WTC11 (cell line): ENCODE measurements around the gene ECM1. TPM values are rescaled to one million over a fixed set of nuclear protein-coding genes. Genes with fewer than 3 reads are reported as not detected.

Source experiments
- ATF1 ChIP-seq: sonication (generic); formaldehyde crosslinking; IDR thresholded peaks from 2 replicates; pipeline ENCODE4 v1.8.1; 2023; ENCODE audit warnings: mild to moderate bottlenecking, moderate library complexity, missing genetic modification reagents
- CREB1 ChIP-seq: sonication (generic); formaldehyde crosslinking; IDR thresholded peaks from 2 replicates; pipeline ENCODE4 v1.8.0; 2023; ENCODE audit warnings: mild to moderate bottlenecking, missing genetic modification reagents
- CREM ChIP-seq: sonication (generic); formaldehyde crosslinking; IDR thresholded peaks from 2 replicates; pipeline ENCODE4 v1.8.1; 2022; ENCODE audit warnings: mild to moderate bottlenecking, missing genetic modification reagents, moderate library complexity
- CTCF ChIP-seq: fragments of 200-600 bp; IDR thresholded peaks from 2 replicates; pipeline ENCODE4 v1.8.0; 2022; ENCODE audit warnings: antibody characterized with exemption
- E2F4 ChIP-seq: sonication (generic); formaldehyde crosslinking; IDR thresholded peaks from 2 replicates; pipeline ENCODE4 v1.8.1; 2022; ENCODE audit warnings: low read depth, mild to moderate bottlenecking, moderate library complexity, missing genetic modification reagents, borderline replicate concordance
- EMX1 ChIP-seq: fragments of 250-450 bp; sonication (Bioruptor Pico); IDR thresholded peaks from 2 replicates; pipeline ENCODE4 v1.8.0; 2021; ENCODE audit warnings: mild to moderate bottlenecking
- ERG ChIP-seq: fragments of 250-450 bp; sonication (Bioruptor Pico); IDR thresholded peaks from 2 replicates; pipeline ENCODE4 v1.8.0; 2021; ENCODE audit warnings: mild to moderate bottlenecking
- FOXP1 ChIP-seq: sonication (generic); formaldehyde crosslinking; IDR thresholded peaks from 2 replicates; pipeline ENCODE4 v1.8.0; 2022; ENCODE audit warnings: missing genetic modification reagents, mild to moderate bottlenecking, moderate library complexity, borderline replicate concordance
- GRHL2 ChIP-seq: fragments of 250-450 bp; sonication (Bioruptor Pico); IDR thresholded peaks from 2 replicates; pipeline ENCODE4 v1.8.0; 2022; ENCODE audit warnings: mild to moderate bottlenecking, moderate library complexity; ENCODE audit not compliant: insufficient replicate concordance, severe bottlenecking
- GTF2I ChIP-seq: fragments of 250-450 bp; sonication (Bioruptor Pico); conservative IDR thresholded peaks from 2 replicates; pipeline ENCODE4 v1.4.0; 2021; ENCODE audit warnings: mild to moderate bottlenecking
- JUN ChIP-seq: sonication (generic); formaldehyde crosslinking; IDR thresholded peaks from 2 replicates; pipeline ENCODE4 v1.8.0; 2023; ENCODE audit warnings: mild to moderate bottlenecking, missing genetic modification reagents
- KAT7 ChIP-seq: sonication (generic); formaldehyde crosslinking; IDR thresholded peaks from 2 replicates; pipeline ENCODE4 v1.8.1; 2023; ENCODE audit warnings: missing genetic modification reagents, mild to moderate bottlenecking, borderline replicate concordance
- NR2C2 ChIP-seq: sonication (generic); formaldehyde crosslinking; IDR thresholded peaks from 2 replicates; pipeline ENCODE4 v1.8.0; 2022; ENCODE audit warnings: mild to moderate bottlenecking, missing genetic modification reagents
- PRDM15 ChIP-seq: sonication (generic); formaldehyde crosslinking; IDR thresholded peaks from 2 replicates; pipeline ENCODE4 v1.8.0; 2022; ENCODE audit warnings: missing genetic modification reagents
- STAT6 ChIP-seq: sonication (generic); formaldehyde crosslinking; conservative IDR thresholded peaks from 2 replicates; pipeline ENCODE4 v1.8.1; 2023; ENCODE audit warnings: mild to moderate bottlenecking, low read depth, missing genetic modification reagents, moderate library complexity
- TEAD4 ChIP-seq: sonication (generic); formaldehyde crosslinking; IDR thresholded peaks from 2 replicates; pipeline ENCODE4 v1.8.0; 2022; ENCODE audit warnings: mild to moderate bottlenecking, missing genetic modification reagents
- TP53 ChIP-seq: sonication (generic); formaldehyde crosslinking; IDR thresholded peaks from 2 replicates; pipeline ENCODE4 v1.8.1; 2023; ENCODE audit warnings: mild to moderate bottlenecking, missing genetic modification reagents
- ZNF138 ChIP-seq: sonication (generic); formaldehyde crosslinking; conservative IDR thresholded peaks from 2 replicates; pipeline ENCODE4 v1.8.1; 2022; ENCODE audit warnings: mild to moderate bottlenecking, moderate library complexity, missing genetic modification reagents
- ZNF219 ChIP-seq: sonication (generic); formaldehyde crosslinking; IDR thresholded peaks from 2 replicates; pipeline ENCODE4 v1.8.0; 2023; ENCODE audit warnings: missing genetic modification reagents, mild to moderate bottlenecking, borderline replicate concordance
- ZNF232 ChIP-seq: sonication (generic); formaldehyde crosslinking; IDR thresholded peaks from 2 replicates; pipeline ENCODE4 v1.8.0; 2022; ENCODE audit warnings: mild to moderate bottlenecking, missing genetic modification reagents
- ZNF281 ChIP-seq: sonication (generic); formaldehyde crosslinking; IDR thresholded peaks from 2 replicates; pipeline ENCODE4 v1.8.0; 2023; ENCODE audit warnings: mild to moderate bottlenecking, missing genetic modification reagents
- ZNF416 ChIP-seq: fragments of 250-450 bp; sonication (Bioruptor Pico); IDR thresholded peaks from 2 replicates; pipeline ENCODE4 v1.9.0; 2021; ENCODE audit warnings: mild to moderate bottlenecking, inconsistent platforms
- ZNF425 ChIP-seq: fragments of 250-450 bp; sonication (Bioruptor Pico); conservative IDR thresholded peaks from 2 replicates; pipeline ENCODE4 v1.9.0; 2021; ENCODE audit warnings: mild to moderate bottlenecking
- total RNA-seq: library from RNA; stranded (reverse); gene quantifications from 3 replicates; pipeline ENCODE4 v1.2.3, GENCODE V29; 2021

ECM1 gene
- total RNA-seq, 1 experiment from 2014 or later, result 1.6 TPM

GRCh38 chr1:150486966-150487762, 20.7 kb upstream of the ECM1 start, which contains the start of gene TARS2 (continued):
- no peak for TF ChIP-seq CTCF
- TF ChIP-seq CREM (CRISPR knock-in tag), result peak; percentile 73
- no peak for TF ChIP-seq KAT7 (CRISPR knock-in tag)
- no peak for TF ChIP-seq ZNF219
- no peak for TF ChIP-seq E2F4 (CRISPR knock-in tag)
- TF ChIP-seq ZNF232 (CRISPR knock-in tag), result 0 out of 2 replicates have a peak, but pooled peaks have one; percentile 67
- TF ChIP-seq ZNF138 (CRISPR knock-in tag), result no peak
- no peak for TF ChIP-seq PRDM15 (CRISPR knock-in tag)
- no peak for TF ChIP-seq NR2C2 (CRISPR knock-in tag)
- TF ChIP-seq TEAD4 (CRISPR knock-in tag), result no peak
- TF ChIP-seq ZNF425, result no peak
- no peak for TF ChIP-seq ATF1
- TF ChIP-seq GRHL2 (CRISPR knock-in tag), result no peak
- TF ChIP-seq JUN (CRISPR knock-in tag), result no peak
- no peak for TF ChIP-seq EMX1 (CRISPR knock-in tag)
- TF ChIP-seq ZNF281 (CRISPR knock-in tag), result no peak
- TF ChIP-seq FOXP1 (CRISPR knock-in tag), result no peak
- TF ChIP-seq ERG (CRISPR knock-in tag), result no peak
- TF ChIP-seq CREB1 (CRISPR knock-in tag), result no peak
- no peak for TF ChIP-seq STAT6 (CRISPR knock-in tag)
- TF ChIP-seq ZNF416, result no peak
- no peak for TF ChIP-seq GTF2I
- no peak for TF ChIP-seq TP53 (CRISPR knock-in tag)
